ENCODE results near the gene ZNF90.
"Not testable (repeated sequence)": the region's sequence is repeated elsewhere in the genome, so short reads cannot be mapped to it uniquely, and the experiment has no call there.

DNA sequence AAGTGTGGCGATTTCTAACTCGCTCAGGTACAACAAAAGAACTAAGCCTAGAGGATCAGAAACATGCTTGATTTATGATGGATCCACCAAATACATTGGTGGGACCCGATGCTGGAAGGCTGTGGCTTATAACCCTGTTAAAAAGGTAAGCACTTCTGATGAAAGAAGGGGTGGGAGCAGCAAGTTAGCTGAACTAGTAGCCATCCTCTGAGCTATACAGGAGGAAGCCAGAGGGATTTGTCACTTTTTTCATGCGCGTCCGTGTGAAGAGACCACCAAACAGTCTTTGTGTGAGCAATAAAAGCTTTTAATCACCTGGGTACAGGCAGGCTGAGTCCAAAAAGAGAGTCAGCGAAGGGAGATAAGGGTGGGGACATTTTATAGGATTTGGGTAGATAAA, 9.2 kb upstream of the ZNF90 start:
- TF ChIP-seq EZH2 (IDR thresholded peaks at IDR 0.05; ENCODE audit: low read length, missing control alignments); CTCF (conservative IDR thresholded peaks at IDR 0.05 in 1 of 2, IDR thresholded peaks at IDR 0.05 in 1 of 2; ENCODE audit: low read depth in 1 of 2, low read length in 2 of 2): not testable (repeated sequence)

Data from fibroblast of lung (primary cell).